AG04450 (cell line): Measurements from ENCODE around the gene ACYP1. TPM values are rescaled to one million over a fixed set of nuclear protein-coding genes. Genes with fewer than 3 reads are reported as not detected.
"Not testable (repeated sequence)": the region's sequence is repeated elsewhere in the genome, so short reads cannot be mapped to it uniquely, and the experiment has no call there.

Experiments used
- CTCF ChIA-PET: fragments of 300-600, 350-600 bp; formaldehyde crosslinking; extraction: SDS; loops from one replicate; lab custom pipeline; 2022; ENCODE audit warnings: antibody characterized with exemption, inconsistent platforms; lab: Charles Lee
- POLR2A ChIA-PET: fragments of 350-600 bp; formaldehyde crosslinking; extraction: SDS; loops from one replicate; lab custom pipeline; 2021; ENCODE audit warnings: antibody characterized with exemption, inconsistent platforms; lab: Yijun Ruan, JAX
- DNase-seq: peaks from one replicate; pipeline ENCODE4 v3.0.0-alpha.2; 2011; ENCODE audit warnings: low read depth, low spot score
- H3K27ac ChIP-seq: one replicate; pipeline ENCODE4 v1.5.1; 2012; ENCODE audit warnings: low read depth, low read length, control low read depth
- H3K27me3 ChIP-seq: one replicate; pipeline ENCODE4 v1.6.0; 2012; ENCODE audit warnings: low read length; ENCODE audit not compliant: control insufficient read depth, insufficient read depth
- H3K4me3 ChIP-seq: 2 replicates; pipeline ENCODE4 v1.5.1; 2011; ENCODE audit warnings: mild to moderate bottlenecking, low read depth, low read length, control low read depth
- H3K9me3 ChIP-seq: 2 replicates; pipeline ENCODE4 v1.5.1; 2012; ENCODE audit warnings: low read length; ENCODE audit not compliant: control insufficient read depth, insufficient read depth
- CTCF ChIP-seq: IDR thresholded peaks from 2 replicates; pipeline ENCODE4 v1.5.1; 2011; ENCODE audit warnings: low read depth, low read length, control low read depth, inconsistent platforms
- polyA plus RNA-seq: library from polyadenylated mRNA; depleted of rRNA; stranded (reverse); fragments of >200 nt; gene quantifications from 2 replicates; pipeline ENCODE4 v1.2.3, GENCODE V29; 2011

ACYP1 gene
- polyA plus RNA-seq, 1 experiment = 18.4 TPM

DNA sequence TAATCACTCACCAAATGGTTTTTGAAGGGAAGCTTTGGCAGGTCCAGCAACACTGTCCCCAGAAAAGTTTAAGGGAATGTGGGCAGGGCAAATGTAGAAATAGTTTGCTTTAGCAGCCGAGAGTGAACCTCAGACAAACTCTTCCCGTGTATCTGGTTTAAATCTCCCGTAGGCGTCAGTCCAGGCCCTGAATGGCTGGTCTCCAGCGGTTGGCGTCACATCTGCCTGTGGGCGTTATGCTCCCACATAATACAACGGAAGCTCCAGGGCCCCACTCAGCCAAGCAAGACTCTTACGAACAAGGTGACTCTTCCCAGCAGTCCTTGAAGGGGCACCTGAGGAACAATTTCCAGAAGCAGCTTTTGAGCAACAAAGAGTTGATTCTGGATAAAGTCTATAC lies 6.6 kb upstream of the ACYP1 start:
- no peak for TF ChIP-seq CTCF
- CTCF ChIA-PET = interaction anchor here (0.8 kb wide), 1 partner anchor 17 kb away, joined by 3 read pairs; no protein-coding TSS in a partner anchor
- no peak overlapping the region for H3K4me3 ChIP-seq
- no peak overlapping the region for H3K27ac ChIP-seq
- no peaks in the 10 kb centered on the region for H3K27me3 ChIP-seq
- POLR2A ChIA-PET = no interaction called here
- H3K9me3 ChIP-seq = no peaks in the 10 kb centered on the region
- DNase-seq = no peak

DNA sequence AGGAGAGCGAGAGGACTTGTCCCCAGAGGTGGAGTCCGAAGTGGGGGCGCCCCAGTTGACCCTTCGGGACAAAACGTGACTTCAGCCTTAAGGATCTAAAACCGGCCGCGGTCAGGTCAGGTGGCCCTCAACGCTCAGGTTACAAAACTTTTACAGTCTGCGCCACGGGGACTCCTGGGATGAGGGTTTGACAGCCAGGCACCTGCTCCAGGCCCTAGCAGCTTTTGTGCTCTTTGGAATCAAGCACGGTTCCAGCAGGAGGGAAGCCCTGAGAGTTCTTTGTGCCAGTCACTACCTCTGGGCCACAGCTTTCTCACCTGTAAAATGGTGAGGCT lies 6.0 kb upstream of the ACYP1 start:
- Histone ChIP-seq H3K9me3 (no peaks in the 10 kb centered on the region), H3K4me3 (peak overlapping the region; percentile 63), H3K27me3 (no peaks in the 10 kb centered on the region), H3K27ac (peak overlapping the region; percentile 57)
- CTCF ChIA-PET = interaction anchor here (0.6 to 0.8 kb wide), 4 partner anchors 18 to 209 kb away, joined by 3 read pairs; no protein-coding TSS in a partner anchor
- DNase-seq = no peak
- TF ChIP-seq CTCF = no peak
- POLR2A ChIA-PET = interaction anchor here (0.5 to 0.8 kb wide), 4 partner anchors 20 to 180 kb away, joined by 3 to 4 read pairs (median 3); no protein-coding TSS in a partner anchor

- Histone ChIP-seq H3K27ac (peak within 1 kb of the TSS; percentile 80), H3K4me3 (peak within 1 kb of the TSS; percentile 63), H3K9me3 (no peaks in the 10 kb centered on the region), H3K27me3 (no peaks in the 10 kb centered on the region)
- CTCF ChIA-PET = interaction anchor here (0.6 to 0.8 kb wide), 3 partner anchors 19 to 208 kb away, joined by 3 read pairs; no protein-coding TSS in a partner anchor
- no peak for DNase-seq
- no peak for TF ChIP-seq CTCF
- POLR2A ChIA-PET = interaction anchor here (0.5 to 0.8 kb wide), 4 partner anchors 20 to 180 kb away, joined by 3 to 4 read pairs (median 3); no protein-coding TSS in a partner anchor
These were observed 5.4 kb upstream of the ACYP1 start, which contains the start of gene ZC2HC1C for GRCh38 chr14:75069121-75069810. TSS of gene ZC2HC1C (plus strand) at chr14:75069641. CDS start at chr14:75070574, 933 bp downstream.

DNA sequence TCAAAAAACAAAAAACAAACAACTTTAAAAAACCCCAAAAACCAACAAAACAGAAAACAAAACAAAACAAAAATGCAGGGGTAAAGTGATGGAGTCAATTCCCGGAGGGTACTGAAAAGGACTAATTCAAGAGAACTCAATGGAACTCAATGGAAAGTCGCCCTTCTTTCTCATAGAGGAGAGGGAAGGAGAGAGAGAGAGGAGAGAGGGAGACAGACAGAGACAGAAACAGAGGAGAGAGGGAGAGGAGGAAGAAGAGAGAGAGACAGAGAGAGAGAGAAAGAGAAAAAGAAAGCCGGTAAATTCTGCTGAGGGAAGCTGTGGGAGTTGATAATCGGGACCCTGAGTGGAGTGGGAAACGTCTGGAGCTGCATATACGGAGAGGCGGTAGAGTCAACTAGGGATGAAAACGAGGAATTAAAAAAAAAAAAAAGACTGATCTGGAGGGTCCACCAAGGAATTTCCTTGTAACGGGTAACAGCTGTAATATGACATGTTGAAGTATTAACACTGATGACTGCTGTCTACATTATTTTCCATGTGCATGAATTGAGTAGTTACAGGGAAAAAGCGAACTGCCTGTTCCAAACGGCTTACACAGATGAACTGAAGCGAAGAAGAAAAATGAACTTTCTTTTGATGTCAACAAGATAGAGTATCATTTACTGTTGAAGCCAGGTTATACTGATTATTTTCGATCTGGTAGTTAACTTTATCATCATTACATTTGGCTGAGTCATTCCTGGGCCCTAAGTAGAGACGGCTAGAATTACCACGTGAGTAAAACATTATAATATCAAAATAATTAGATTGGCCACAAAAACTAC lies 4.7 kb upstream of the ACYP1 start:
- no peaks in the 10 kb centered on the region for H3K27me3 ChIP-seq
- ChIA-PET POLR2A (no interaction called here), CTCF (interaction anchor here (0.5 to 1.5 kb wide), 6 partner anchors 20 to 207 kb away, joined by 3 to 5 read pairs (median 3); no protein-coding TSS in a partner anchor)
- peak overlapping the region; percentile 80 for H3K27ac ChIP-seq
- no peaks in the 10 kb centered on the region for H3K9me3 ChIP-seq
- H3K4me3 ChIP-seq = peak overlapping the region; percentile 63
- peak; percentile 41 for DNase-seq
- TF ChIP-seq CTCF = no peak

DNA sequence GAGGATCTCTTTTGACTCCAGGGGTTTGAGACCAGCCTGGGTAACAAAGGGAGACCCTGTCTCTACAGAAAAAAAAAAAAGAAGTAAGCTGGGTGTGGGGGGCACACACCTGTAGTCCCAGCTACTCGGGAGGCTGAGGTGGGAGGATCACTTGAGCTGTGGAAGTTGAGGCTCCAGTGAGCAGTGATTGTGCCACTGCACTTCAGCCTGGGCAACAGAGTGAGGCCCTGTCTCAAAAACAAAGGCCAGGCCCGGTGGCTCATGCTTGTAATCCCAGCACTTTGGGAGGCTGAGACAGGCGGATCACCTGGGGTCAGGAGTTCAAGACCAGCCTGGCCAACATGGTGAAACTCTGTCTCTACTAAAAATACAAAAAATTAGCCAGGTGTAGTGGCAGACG lies 3.9 kb upstream of the ACYP1 start:
- CTCF ChIA-PET = interaction anchor here (0.5 to 1.5 kb wide), 6 partner anchors 20 to 207 kb away, joined by 3 to 5 read pairs (median 3); no protein-coding TSS in a partner anchor
- H3K9me3 ChIP-seq, H3K27ac ChIP-seq, DNase-seq, POLR2A ChIA-PET, H3K4me3 ChIP-seq, H3K27me3 ChIP-seq: not testable (repeated sequence)
